ENCODE data around the gene CCDC89. TPM values are rescaled to one million over a fixed set of nuclear protein-coding genes. Genes with fewer than 3 reads are reported as not detected.
A peak's percentile ranks its signal among the peaks of the same experiment; 100 is the strongest.

CCDC89 gene
- total RNA-seq, 1 donor from 2014 or later = not detected

GRCh38 chr11:85695546-85695945 is 9.6 kb upstream of the CCDC89 start:
- no peak overlapping the region for H3K4me3 Mint-ChIP-seq (ENCODE audit: unreplicated experiment)
- DNase-seq = no peak
- no peak overlapping the region for H3K27ac Mint-ChIP-seq (ENCODE audit: unreplicated experiment)
- H3K9me3 Mint-ChIP-seq (ENCODE audit: unreplicated experiment) = no peaks in the 10 kb centered on the region
- no peak for TF ChIP-seq CTCF (IDR thresholded peaks at IDR 0.05; ENCODE audit: partially characterized antibody, unreplicated experiment)
- H3K4me1 Mint-ChIP-seq (ENCODE audit: low read depth, unreplicated experiment) = no peaks in the 10 kb centered on the region
- no peaks in the 10 kb centered on the region for H3K36me3 Mint-ChIP-seq (ENCODE audit: unreplicated experiment)
- no peaks in the 10 kb centered on the region for H3K27me3 Mint-ChIP-seq (ENCODE audit: unreplicated experiment)

GRCh38 chr11:85694385-85694980 is 8.5 kb upstream of the CCDC89 start:
- TF ChIP-seq CTCF (IDR thresholded peaks at IDR 0.05; ENCODE audit: partially characterized antibody, unreplicated experiment) = no peak
- Mint-ChIP-seq H3K27me3 (ENCODE audit: unreplicated experiment) (no peaks in the 10 kb centered on the region), H3K27ac (ENCODE audit: unreplicated experiment) (no peak overlapping the region), H3K4me3 (ENCODE audit: unreplicated experiment) (no peak overlapping the region), H3K9me3 (ENCODE audit: unreplicated experiment) (no peaks in the 10 kb centered on the region), H3K36me3 (ENCODE audit: unreplicated experiment) (no peaks in the 10 kb centered on the region), H3K4me1 (ENCODE audit: low read depth, unreplicated experiment) (no peaks in the 10 kb centered on the region)
- DNase-seq = no peak

GRCh38 chr11:85685125-85685819 is 723 bp downstream of the CCDC89 start:
- peaks cover 9% of the 10 kb centered on the region for H3K4me1 Mint-ChIP-seq (ENCODE audit: low read depth, unreplicated experiment)
- no peaks in the 10 kb centered on the region for H3K36me3 Mint-ChIP-seq (ENCODE audit: unreplicated experiment)
- TF ChIP-seq CTCF (IDR thresholded peaks at IDR 0.05; ENCODE audit: partially characterized antibody, unreplicated experiment) = no peak
- no peak overlapping the region for H3K27ac Mint-ChIP-seq (ENCODE audit: unreplicated experiment)
- peak; percentile 22 for DNase-seq
- H3K9me3 Mint-ChIP-seq (ENCODE audit: unreplicated experiment) = peaks cover 2% of the 10 kb centered on the region
- no peak overlapping the region for H3K4me3 Mint-ChIP-seq (ENCODE audit: unreplicated experiment)
- no peaks in the 10 kb centered on the region for H3K27me3 Mint-ChIP-seq (ENCODE audit: unreplicated experiment)

GRCh38 chr11:85682330-85683305 is 3.4 kb downstream of the CCDC89 start:
- Mint-ChIP-seq H3K27me3 (ENCODE audit: unreplicated experiment) (no peaks in the 10 kb centered on the region), H3K27ac (ENCODE audit: unreplicated experiment) (no peak overlapping the region), H3K4me1 (ENCODE audit: low read depth, unreplicated experiment) (peaks cover 14% of the 10 kb centered on the region), H3K36me3 (ENCODE audit: unreplicated experiment) (no peaks in the 10 kb centered on the region), H3K4me3 (ENCODE audit: unreplicated experiment) (no peak overlapping the region), H3K9me3 (ENCODE audit: unreplicated experiment) (peaks cover 2% of the 10 kb centered on the region)
- DNase-seq = no peak
- no peak for TF ChIP-seq CTCF (IDR thresholded peaks at IDR 0.05; ENCODE audit: partially characterized antibody, unreplicated experiment)

Measured in glutamatergic neuron (in vitro differentiated cells).